ENCODE data around the gene IGF2BP3. TPM values are rescaled to one million over a fixed set of nuclear protein-coding genes. Genes with fewer than 3 reads are reported as not detected.

The IGF2BP3 gene
- total and polyA plus RNA-seq, 10 of the 15 experiments (the other 5 are each of a cell fraction or from before 2014, with no cell fraction given), result 4.6 to 61.2 (median 36.9) TPM

- TF ChIP-seq BCLAF1 (IDR thresholded peaks at IDR 0.05) (no peak), WRNIP1 (IDR thresholded peaks at IDR 0.05; ENCODE audit: borderline replicate concordance, low read depth, low read length) (no peak), NR2F1 (conservative IDR thresholded peaks at IDR 0.05) (peak; percentile 44; the same call in 1 of the 2 replicates), MXI1 (IDR thresholded peaks at IDR 0.05; ENCODE audit: low read depth, low read length) (peak; percentile 75), BRCA1 (IDR thresholded peaks at IDR 0.05; ENCODE audit: low read depth, low read length) (no peak), CBFB (IDR thresholded peaks at IDR 0.05; ENCODE audit: low read depth) (no peak; the same call in 1 of the 2 replicates), PBX3 (IDR thresholded peaks at IDR 0.05; ENCODE audit: insufficient replicate concordance, low read depth, low read length) (no peak), SKIL (IDR thresholded peaks at IDR 0.05; ENCODE audit: low read depth, poor library complexity, severe bottlenecking) (no peak), POLR2AphosphoS5 (IDR thresholded peaks at IDR 0.05; ENCODE audit: low read length) (peak; percentile 69; the same call in 1 of the 2 replicates), JUNB (IDR thresholded peaks at IDR 0.05) (no peak), CREB1 (IDR thresholded peaks at IDR 0.05; ENCODE audit: low read depth) (0 out of 2 replicates have a peak, but pooled peaks have one; percentile 6), TBL1XR1 (IDR thresholded peaks at IDR 0.05; ENCODE audit: low read depth, low read length) (no peak), ETV6 (conservative IDR thresholded peaks at IDR 0.05 in 1 of 2, IDR thresholded peaks at IDR 0.05 in 1 of 2; ENCODE audit: borderline replicate concordance in 1 of 2, low read depth in 1 of 2) (no peak), RAD51 (IDR thresholded peaks at IDR 0.05) (no peak), RELB (IDR thresholded peaks at IDR 0.05; ENCODE audit: low read depth) (peak; percentile 84), ESRRA (IDR thresholded peaks at IDR 0.05; ENCODE audit: low read length) (no peak), JUND (IDR thresholded peaks at IDR 0.05; ENCODE audit: low read depth, low read length) (no peak), MAX (IDR thresholded peaks at IDR 0.05; ENCODE audit: low read depth, low read length) (no peak), ZNF217 (IDR thresholded peaks at IDR 0.05) (no peak)
Measured at GRCh38 chr7:23474094-23474828, 4.0 kb upstream of the IGF2BP3 start (continued).

All from GM12878 (cell line).